DMS53 (cell line): Measurements from ENCODE around the gene FCRL6.
A peak's percentile ranks its signal among the peaks of the same experiment; 100 is the strongest.

Experiments used
- DNase-seq: peaks from one replicate; lab custom pipeline; 2025; lab: John Stamatoyannopoulos, UW

The FCRL6 gene

DNA sequence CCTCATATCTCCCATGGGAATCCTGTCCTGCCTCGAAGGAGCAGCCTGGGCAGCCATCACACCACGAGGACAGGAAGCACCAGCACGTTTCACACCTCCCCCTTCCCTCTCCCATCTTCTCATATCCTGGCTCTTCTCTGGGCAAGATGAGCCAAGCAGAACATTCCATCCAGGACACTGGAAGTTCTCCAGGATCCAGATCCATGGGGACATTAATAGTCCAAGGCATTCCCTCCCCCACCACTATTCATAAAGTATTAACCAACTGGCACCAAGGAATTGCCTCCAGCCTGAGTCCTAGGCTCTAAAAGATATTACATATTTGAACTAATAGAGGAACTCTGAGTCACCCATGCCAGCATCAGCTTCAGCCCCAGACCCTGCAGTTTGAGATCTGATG lies 33.2 kb downstream of the FCRL6 start:
- no peak for DNase-seq

DNA sequence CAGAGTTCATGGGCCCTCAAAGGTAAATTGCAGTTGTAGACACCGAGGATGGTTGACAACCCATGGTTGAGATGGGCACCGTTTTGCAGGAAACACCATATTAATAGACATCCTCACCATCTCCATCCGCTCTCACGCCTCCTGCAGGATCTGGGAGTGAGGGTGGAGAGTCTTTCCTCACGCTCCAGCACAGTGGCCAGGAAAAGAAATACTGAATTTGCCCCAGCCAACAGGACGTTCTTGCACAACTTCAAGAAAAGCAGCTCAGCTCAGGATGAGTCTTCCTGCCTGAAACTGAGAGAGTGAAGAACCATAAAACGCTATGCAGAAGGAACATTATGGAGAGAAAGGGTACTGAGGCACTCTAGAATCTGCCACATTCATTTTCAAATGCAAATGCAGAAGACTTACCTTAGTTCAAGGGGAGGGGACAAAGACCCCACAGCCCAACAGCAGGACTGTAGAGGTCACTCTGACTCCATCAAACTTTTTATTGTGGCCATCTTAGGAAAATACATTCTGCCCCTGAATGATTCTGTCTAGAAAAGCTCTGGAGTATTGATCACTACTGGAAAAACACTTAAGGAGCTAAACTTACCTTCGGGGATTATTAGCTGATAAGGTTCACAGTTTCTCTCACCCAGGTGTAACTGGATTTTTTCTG lies 33.8 kb downstream of the FCRL6 start:
- peak; percentile 12 for DNase-seq

DNA sequence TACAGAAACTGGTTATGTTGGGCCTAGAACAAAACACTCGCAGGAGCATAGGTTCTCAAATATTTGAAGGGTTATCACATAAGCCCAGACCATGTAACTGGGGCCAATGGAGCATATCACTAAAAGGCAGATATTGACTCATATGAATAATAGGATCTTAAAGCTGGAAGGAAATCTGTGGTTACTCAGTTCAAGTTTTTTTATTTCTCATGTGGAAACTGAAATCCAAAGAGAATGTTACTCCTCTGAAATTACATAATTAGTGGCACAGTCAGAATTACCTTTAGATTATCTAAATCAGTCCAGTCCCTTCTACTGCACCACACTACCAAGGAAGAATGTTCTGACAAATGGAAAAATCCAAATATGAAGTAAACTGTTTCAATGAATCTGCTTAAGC lies 36.6 kb downstream of the FCRL6 start:
- DNase-seq: no peak

DNA sequence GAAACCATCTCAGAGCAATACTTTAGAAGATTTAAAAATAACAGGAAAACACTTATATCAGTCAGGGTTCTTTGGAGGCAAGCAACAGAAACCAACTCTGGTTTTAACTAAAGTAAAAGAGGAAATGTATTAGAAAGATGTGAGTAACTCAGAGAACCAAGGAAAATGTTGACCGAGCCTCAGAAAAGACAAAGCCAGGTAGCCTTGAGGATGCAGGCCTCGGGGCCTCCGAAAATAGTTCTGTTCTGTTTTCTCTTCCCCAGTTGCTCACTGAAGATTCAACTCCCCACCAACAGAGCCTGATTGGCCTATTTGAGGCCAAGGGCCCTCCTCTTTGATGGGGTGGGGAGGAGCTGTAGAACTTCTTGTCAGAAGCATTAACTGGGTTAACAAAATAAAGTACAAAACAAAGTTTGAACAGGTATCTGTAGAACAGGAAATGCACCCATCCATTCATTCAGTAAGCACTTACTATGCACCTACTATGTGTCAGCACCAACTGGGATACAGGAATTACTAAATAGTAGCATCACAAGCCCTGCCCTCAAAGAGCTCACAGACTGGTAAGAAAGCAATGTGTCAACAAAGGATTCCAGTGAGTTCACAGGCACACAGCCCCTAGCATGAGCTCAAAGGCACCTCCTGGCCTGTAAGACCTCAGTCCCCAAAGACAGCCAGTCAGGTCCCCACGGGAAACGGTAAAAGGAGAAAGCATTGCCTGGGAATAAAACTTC lies 37.1 kb downstream of the FCRL6 start:
- DNase-seq: no peak

DNA sequence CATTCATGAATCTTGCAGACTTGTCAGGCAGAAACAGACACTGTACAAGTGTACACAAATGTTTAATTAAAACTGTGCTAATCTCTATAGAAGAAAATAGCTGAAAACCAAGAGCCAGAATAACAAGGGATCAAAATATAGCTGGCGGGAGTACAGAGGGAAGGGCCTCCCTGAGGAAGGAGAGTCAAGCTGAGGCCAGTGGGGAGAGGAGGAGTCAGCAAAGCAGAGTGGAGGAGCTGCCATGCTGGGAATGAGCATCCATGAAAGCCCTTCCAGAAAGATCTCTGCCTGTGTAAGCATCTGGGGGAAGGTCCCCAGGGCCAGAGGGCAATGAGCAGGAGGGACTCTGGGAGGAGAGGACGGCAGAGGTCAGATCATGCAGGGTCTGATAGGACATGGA lies 39.6 kb downstream of the FCRL6 start:
- no peak for DNase-seq

DNA sequence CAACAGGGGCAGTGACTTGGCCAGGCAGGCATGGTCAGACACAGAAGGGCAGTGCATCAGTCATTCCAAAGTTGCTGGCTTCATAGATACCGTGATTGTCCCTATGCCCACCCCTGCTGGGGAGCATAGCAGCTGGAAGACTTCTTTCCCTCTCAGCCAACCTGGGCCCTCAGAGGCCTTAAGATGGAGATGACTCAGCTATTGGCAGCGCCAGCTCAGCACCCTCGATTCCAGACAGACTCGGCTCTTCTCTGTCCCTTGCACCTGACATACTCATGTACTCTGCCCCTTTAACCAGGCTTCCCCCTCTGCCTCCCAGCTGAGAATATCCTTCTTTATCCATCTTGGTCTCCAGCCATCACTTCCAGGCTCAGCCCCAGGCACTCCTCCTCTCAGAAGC lies 41.3 kb downstream of the FCRL6 start:
- no peak for DNase-seq

DNA sequence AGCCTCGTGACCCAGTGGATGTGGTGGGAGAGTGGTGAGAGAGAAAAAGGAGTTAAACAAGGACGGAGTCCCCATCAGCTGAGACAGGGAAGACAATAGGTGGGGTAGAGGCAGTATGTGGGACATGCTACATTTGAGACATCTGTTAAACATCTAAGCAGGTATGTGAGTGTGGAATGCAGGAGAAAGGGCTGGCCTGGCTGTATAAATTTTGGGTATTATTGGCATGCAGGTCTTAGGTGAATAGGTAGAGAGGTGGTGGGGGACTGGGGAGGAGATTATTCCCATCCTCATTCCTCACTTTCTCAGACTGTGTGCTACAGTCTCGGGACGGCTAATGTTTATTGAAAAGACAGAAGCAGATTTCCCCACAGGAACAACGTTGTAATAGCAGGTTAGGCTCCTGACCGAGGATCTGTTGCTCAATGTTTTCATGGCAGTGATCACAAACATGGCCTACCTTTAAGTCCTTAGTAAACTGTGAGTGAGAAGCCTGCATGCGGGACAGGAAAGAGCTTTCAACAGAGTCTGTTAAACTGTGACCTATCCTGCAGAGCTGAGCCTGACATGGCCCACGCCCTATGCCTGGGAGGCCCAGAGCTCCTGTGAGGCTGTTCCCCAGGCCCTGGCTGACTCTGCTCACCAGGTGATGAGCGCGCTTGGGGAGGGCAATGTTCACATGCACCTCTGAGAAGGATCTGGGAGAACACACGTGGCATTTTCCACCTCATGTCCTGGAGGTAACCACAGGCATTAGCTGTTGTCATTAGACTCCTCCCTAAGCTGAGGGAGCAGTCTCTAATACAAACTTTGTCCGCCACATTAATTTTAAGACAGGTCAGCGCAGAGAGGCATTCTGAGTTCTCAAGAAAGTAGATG lies 43.8 kb downstream of the FCRL6 start:
- no peak for DNase-seq

DNA sequence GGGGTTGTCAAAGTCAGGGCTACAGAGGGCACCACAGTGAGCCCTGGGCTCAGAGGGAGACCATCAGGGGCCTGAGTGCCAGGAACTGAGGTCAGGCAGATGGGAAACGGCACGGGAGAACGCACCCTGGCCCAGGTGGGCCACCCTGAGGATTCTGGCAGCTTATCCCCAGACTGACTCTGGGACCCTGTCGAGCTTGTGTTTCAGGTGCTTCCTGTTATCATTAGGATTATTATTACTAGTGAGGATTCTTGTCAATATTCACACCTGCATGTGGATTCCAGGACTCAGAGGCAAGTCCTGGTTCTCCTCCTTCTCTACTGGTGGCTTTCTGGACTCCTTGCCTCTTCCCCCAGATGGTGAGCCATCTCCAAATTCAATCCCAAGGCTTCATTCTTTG lies 45.1 kb downstream of the FCRL6 start:
- DNase-seq: no peak

DNA sequence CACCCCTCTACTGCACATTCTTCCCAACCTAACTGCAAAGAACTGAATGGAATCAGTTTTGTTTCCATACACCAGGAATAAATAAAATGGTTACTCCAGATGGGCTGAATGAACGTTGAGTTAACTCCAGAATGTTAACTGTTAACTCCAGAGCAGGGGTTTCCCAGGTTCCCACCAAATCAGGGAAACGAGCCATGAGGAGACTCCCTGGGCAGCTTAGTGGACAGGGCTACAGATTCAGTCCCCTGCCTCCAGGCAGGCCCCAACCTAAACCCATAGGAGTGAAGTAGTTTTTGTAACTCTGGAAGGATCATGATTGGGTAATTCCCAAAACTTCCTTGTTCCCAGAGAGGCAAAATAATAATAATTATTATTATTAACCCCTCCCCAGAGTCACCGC lies 46.2 kb downstream of the FCRL6 start:
- no peak for DNase-seq

DNA sequence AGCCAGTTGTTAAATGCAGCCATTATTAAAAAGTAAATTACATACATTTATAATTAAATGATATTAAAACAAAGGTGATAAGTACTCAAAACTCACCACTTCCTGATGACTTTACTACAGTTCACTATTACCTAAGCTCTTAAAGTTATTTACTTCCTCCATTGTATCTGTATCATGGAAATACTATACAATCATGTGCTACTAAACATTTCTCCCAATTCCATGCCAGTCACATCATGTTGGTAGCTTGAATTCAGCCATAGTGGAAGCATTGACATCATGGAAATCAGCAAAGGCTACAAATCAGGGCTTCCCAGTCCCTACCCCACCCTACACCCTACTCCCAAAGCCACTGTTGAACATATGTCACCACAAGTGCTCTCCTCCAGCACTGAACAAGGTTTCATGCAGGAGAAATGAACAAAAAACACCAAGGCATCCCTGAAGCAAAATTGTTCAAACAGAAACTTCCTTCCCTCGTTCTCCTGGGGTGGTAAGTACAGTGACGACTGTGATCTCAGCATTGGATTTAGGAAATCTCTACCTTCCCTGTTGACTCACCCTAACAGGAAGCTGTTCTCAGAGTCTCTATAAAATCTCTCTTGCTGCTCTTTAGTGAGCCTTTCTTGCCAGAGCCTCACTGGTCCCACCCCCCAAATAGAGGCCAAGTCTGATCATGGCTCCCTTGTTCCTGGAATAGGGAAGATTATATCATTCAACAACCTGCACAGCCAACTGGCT lies 47.6 kb downstream of the FCRL6 start:
- DNase-seq: no peak

DNA sequence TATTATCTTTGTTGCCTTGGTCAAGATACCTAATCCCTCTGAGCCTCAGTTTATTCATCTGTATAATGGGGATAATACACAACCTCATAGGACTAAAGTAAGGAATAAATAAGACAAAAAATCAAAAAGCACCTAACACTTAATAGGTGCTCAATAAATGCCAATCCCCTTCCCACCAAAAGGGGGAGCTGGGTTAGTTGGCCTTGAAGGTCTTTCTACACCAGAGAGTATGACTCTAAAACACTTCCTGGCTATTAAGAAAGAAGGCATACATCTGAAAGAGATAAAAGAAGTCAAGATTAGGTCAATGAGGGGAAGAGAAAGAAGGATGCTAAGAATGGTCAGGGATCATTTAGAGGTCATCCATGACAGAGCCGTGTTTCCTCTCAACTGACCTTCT lies 49.2 kb downstream of the FCRL6 start:
- DNase-seq: no peak

DNA sequence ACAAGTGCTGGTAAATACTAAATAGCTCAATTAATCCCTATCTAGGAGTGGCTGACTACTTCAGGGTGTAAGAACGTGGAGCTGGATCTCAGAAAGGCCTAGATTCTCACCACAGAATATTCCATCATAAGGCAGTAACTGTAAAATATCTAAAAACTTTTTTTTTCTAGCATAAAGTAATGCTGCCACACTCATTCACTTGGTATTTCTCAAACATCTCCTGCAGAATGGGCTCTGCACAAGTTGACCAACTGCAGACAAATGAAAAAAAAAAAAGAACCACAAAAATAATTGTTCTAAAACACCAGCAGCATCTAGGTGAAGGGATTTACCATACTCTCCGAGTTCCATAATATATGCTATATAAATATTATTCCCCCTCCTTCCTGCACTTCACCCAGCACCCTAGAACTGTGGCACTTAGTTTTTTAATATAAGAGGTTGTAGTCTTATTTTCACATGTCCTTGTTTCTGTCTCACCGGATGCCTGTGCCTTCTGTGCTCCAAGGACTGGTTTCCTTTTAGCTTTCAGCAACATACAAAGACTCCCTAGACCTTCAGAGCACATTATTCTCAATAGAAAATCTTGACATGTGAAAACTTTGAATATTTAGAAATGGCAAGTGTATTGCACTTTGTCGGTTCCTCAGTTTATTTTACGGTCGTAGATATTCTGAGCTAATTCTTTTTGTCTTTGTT lies 51.4 kb downstream of the FCRL6 start:
- peak; percentile 61 for DNase-seq

DNA sequence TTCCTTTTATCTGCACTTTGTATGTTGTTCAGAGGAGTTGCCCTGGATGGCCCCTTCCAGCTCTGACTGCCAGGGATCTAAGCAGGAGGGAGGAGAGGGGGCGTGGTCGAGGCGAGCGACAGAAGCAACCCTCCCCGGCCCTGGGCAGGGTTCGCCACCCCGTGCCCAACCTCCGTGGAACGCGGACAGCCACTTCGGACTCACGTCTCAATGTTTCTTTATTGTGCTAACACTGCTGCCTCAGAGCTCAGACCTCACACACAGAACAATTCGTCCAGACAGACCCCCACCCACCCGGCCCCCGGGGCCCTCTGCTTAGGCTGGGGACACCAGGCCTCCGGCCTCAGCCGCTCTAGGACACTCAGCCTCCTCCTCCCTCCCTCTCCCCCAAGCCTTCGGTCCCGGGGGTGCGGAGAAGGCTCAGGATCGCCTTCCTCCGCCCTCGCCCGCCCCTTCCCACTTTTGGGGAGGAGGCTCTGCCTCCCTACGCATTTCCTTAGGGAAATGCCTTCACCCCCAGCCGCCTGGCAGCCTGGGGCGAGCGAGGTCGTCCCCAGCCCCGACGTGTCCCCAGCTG lies 52.0 kb downstream of the FCRL6 start:
- peak; percentile 89 for DNase-seq

DNA sequence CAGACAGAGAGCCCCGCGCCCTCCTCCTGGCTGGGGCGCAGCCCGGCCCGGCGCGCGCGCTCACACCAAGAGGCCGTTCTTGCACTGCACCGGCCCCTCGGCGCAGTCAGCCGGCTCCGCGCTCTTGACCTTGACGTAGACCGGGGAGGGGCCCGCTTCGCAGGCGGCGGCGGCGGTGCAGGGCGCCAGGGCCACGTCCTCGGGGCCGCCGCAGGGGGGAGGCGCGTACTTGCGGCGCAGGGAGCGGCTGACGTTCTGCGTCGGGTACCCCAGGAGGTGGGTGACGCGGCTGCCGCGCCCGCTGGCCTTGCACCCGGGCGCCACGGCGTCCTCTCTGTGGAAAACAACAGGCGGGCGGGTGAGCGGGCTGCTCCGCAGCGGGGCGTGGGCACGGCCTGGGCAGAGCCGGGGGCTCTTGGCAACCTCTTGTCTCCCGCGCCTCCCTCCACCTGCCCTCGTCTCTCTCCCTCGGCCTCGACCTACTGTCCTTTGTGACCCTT lies 52.6 kb downstream of the FCRL6 start:
- peak; percentile 92 for DNase-seq

DNA sequence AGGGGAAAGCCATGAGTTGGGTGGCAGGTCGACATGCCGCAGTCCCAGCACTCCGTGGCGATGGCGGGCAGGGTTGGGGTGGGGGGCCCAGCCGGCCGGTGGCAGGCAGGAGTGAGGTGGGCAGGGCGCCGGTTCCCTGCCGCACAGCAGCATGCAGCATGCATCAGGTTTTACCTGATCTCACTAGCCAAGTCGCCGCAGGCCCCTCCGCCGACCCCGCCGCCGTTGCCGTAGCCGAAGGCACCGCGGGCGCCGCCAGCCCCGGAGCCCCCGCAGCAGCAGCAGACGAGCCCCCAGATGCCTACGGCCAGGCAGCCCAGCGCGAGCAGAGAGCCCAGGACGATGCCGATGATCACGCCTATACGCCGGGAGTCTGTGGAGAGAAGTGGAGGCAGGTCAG lies 53.5 kb downstream of the FCRL6 start:
- DNase-seq: no peak

DNA sequence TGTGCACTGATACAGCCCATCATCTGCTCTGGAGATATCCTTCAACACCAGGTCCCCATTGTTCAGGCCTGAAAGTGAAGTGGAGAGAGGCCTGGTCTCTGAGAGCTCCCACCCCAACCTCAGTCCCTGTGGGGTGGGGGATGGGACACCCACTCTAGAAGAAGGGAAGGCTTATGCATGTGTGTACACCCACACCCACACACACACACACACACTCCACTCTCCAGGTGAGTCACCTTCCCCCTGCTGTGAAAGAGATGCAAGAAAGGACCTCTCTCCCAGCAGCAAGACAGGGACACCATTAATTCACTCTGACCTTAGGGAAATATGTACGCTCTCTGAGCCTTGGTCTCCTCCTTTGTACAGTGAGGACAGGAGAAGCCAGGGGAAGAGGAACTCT lies 54.4 kb downstream of the FCRL6 start:
- DNase-seq: peak; percentile 50

DNA sequence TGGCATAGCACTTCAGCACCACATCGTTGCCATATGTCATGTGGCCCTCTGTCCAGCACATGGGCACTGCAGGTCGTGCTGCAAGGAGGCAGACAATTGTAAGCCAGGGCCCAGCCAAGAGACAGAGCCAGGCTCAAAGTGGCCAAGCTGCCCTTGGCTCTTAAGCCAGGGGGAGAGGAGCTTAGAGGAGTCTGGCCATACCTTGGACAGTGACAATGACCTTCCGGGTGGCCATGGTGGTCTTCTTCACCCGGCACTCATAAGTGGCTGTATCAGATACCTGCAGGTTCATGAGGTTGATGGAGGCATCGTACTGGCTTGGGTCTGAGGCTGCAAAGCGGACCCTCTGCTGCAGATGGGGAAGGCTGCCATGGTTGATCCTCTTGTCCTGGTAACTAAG lies 55.7 kb downstream of the FCRL6 start:
- DNase-seq: no peak

DNA sequence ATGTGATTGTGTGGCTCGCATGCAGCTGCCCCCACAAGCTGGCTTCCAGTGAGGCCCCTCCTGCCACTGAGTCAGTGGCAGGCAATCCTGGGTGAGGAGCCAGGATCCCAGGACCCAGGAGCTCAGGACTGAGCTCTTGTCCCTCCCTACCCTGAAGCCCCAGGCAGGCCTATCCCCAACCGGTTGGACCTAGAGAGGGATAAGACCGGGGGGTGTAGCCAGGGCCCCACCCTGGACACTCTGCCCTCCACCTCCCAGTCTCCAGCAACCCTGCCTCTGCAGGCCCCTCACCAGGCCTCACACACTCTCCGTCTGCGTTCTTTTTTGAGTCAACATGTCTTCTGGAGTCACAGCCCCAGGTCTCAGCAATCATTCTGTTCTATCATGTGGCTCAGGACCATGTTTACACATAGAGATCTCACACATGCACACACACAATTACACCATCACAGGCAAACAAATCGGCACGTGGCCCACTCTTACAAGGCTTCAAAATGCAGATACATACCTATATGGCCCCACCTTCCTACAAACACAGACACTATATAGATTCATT lies 57.7 kb downstream of the FCRL6 start:
- DNase-seq: no peak

DNA sequence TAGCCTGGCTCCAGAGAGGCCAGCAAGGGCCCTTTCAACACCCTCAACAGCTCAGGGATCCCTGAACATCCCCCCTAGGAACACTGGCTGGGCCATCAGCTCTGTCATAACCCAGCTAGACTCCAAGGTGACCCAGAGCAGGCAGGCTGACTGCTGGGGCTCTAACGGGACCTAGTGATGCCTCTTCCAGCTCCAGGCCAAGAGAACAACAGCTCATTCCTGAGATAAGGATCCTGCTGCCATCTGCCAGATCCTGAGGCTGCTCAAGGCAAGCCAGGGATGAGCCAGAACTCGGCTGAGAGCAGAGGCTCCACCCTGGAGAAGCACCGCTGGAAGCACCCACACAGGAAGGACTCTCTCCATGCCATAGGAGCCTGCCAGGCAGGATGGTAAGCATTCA lies 58.3 kb downstream of the FCRL6 start:
- no peak for DNase-seq

DNA sequence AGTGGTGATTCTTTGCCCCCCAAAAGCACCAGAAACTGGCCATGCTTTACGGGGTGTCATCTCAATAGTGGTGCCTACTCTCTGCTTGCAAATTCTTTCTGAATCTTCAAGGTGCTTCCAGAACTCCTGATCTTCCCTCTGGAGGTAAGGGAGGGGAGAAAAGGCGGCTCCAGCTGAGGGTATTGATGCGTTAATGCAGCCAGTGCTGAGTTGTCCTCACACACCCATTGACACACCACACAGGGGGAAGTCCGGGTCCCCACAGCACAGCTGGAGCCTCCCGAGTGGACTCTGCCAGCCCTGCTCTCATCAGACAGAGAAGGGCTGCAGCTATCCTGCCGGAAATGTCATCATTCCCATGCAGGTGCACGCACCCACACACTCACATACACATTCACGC lies 59.1 kb downstream of the FCRL6 start:
- no peak for DNase-seq

DNA sequence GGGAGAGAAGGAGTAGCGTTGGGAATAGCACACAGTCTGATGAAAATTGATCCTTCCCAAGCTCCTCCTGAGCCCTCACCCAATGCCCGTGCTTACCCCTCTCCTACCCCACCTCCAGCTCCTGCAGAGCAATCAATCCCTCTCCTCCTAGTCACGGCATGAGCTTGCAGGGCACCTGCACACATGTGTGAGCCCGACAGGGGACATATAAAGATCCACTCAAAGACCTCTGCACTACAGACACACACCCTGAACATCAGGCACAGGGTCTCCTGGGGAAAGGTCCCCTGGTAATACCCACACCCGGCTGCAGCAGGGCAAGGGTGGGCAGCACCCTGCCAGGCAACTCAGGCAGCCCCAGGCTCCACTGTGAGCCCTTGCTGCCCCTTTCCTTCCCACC lies 59.9 kb downstream of the FCRL6 start:
- DNase-seq: no peak
